PFSK-1 (cell line): ENCODE measurements around the gene CLCN4. TPM values are rescaled to one million over a fixed set of nuclear protein-coding genes. Genes with fewer than 3 reads are reported as not detected.

Experiments used
- FOXP2 ChIP-seq: optimal IDR thresholded peaks from 2 replicates; pipeline ENCODE3; 2011; ENCODE audit warnings: borderline replicate concordance, control low read depth, inconsistent platforms; ENCODE audit not compliant: insufficient read depth; ENCODE audit errors: extremely low read length, extremely low read depth
- POLR2AphosphoS5 ChIP-seq: IDR thresholded peaks from 2 replicates; pipeline ENCODE4 v1.6.1; 2012; ENCODE audit warnings: low read depth, mild to moderate bottlenecking, control low read depth, low read length, moderate library complexity
- SIN3A ChIP-seq: IDR thresholded peaks from 2 replicates; pipeline ENCODE4 v1.6.1; 2012; ENCODE audit warnings: mild to moderate bottlenecking, low read length, moderate library complexity, borderline replicate concordance; ENCODE audit not compliant: insufficient read depth
- TAF1 ChIP-seq: IDR thresholded peaks from 2 replicates; pipeline ENCODE4 v1.6.1; 2012; ENCODE audit warnings: low read length, control low read depth, borderline replicate concordance; ENCODE audit not compliant: insufficient read depth
- polyA plus RNA-seq: library from polyadenylated mRNA; unstranded; fragments of >200 nt; gene quantifications from one replicate; pipeline ENCODE4 v1.2.1, GENCODE V29; 2012; ENCODE audit warnings: low read depth, missing spikeins; ENCODE audit not compliant: insufficient read length
- TF ChIP-seq, protein P1 (sequence below), 2 experiments: IDR thresholded peaks; 2 replicates each; pipeline versions ENCODE4 v1.6.1 to v1.8.0; 2011 to 2012; ENCODE audit warnings: low read depth in 2 of 2, low read length in 2 of 2, control low read depth in 1 of 2, inconsistent platforms in 1 of 2, mild to moderate bottlenecking in 1 of 2, moderate library complexity in 1 of 2; ENCODE audit not compliant: insufficient read depth in 1 of 2

Gene CLCN4
- 7.2 TPM for polyA plus RNA-seq

DNA sequence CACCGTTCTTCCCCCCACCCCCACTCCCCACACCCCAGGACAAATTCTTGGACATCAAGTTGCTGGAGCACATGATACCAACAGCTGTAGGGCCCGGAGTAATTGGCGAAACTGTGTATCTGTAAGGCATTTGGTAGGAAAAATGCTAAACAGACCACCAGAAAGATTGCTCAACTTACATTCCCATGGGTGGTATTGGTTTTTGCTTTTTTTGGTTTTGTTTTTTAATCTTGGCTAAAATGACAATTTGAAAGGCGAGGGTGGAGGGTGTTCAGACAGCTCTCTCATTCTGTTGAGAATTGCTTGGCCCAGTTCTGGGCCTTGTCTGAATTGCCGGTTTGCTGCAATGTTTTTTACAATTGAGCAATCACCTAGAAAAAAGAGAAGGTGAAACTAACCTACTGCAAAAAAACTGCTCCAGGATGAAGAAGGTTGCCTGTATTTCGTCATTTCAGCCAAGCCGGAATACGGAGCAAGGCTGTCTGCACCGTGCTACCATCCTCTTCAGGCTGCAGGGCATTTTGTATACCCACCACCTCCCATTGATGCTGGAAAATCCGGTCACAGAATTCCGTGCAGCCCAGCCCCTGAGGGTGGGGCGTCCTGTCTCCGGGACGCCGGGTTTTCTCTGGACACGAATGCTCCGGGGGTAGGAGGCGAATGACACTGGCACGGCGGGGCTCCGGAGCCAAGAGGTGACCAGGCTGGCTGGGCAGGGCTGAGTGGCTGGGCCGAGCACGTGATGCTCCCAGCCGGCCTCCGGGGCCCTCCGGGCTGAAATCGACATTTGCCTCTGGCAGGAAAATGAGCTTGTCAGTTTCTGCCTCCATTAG is at the start of gene CLCN4:
TSS of gene CLCN4 (plus strand) at position 777 of the 833 bp plus-strand sequence. CDS start 28,058 bp downstream, outside the sequence.
- no peak for TF ChIP-seq FOXP2
- peak; percentile 45; the same call in 1 of the 2 replicates for TF ChIP-seq TAF1
- TF ChIP-seq, protein P1, sequence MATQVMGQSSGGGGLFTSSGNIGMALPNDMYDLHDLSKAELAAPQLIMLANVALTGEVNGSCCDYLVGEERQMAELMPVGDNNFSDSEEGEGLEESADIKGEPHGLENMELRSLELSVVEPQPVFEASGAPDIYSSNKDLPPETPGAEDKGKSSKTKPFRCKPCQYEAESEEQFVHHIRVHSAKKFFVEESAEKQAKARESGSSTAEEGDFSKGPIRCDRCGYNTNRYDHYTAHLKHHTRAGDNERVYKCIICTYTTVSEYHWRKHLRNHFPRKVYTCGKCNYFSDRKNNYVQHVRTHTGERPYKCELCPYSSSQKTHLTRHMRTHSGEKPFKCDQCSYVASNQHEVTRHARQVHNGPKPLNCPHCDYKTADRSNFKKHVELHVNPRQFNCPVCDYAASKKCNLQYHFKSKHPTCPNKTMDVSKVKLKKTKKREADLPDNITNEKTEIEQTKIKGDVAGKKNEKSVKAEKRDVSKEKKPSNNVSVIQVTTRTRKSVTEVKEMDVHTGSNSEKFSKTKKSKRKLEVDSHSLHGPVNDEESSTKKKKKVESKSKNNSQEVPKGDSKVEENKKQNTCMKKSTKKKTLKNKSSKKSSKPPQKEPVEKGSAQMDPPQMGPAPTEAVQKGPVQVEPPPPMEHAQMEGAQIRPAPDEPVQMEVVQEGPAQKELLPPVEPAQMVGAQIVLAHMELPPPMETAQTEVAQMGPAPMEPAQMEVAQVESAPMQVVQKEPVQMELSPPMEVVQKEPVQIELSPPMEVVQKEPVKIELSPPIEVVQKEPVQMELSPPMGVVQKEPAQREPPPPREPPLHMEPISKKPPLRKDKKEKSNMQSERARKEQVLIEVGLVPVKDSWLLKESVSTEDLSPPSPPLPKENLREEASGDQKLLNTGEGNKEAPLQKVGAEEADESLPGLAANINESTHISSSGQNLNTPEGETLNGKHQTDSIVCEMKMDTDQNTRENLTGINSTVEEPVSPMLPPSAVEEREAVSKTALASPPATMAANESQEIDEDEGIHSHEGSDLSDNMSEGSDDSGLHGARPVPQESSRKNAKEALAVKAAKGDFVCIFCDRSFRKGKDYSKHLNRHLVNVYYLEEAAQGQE (IDR thresholded peaks at IDR 0.05; ENCODE audit: insufficient read depth in 1 of 2, low read depth in 2 of 2, low read length in 2 of 2) = no peak
- TF ChIP-seq POLR2AphosphoS5 = peak; percentile 44; the same call in 1 of the 2 replicates
- no peak for TF ChIP-seq SIN3A

GRCh38 chrX:10107483-10107882 is 49.3 kb upstream of the CLCN4 start:
- TF ChIP-seq, protein P1 (IDR thresholded peaks at IDR 0.05; ENCODE audit: insufficient read depth in 1 of 2, low read depth in 2 of 2, low read length in 2 of 2) = no peak
- TF ChIP-seq FOXP2 (no peak), TAF1 (no peak), POLR2AphosphoS5 (no peak), SIN3A (no peak)

GRCh38 chrX:10108288-10108687 is 48.5 kb upstream of the CLCN4 start:
- TF ChIP-seq POLR2AphosphoS5 (no peak), FOXP2 (no peak), TAF1 (no peak), SIN3A (no peak)
- TF ChIP-seq, protein P1 (IDR thresholded peaks at IDR 0.05; ENCODE audit: insufficient read depth in 1 of 2, low read depth in 2 of 2, low read length in 2 of 2) = no peak

- TF ChIP-seq, protein P1 (IDR thresholded peaks at IDR 0.05; ENCODE audit: insufficient read depth in 1 of 2, low read depth in 2 of 2, low read length in 2 of 2) = no peak
- TF ChIP-seq TAF1 (no peak), SIN3A (no peak), FOXP2 (no peak), POLR2AphosphoS5 (no peak)
Observed at GRCh38 chrX:10109695-10110094, 47.1 kb upstream of the CLCN4 start.
